HG02870 (cell line): Measurements from ENCODE around the gene PTPRE.

Source experiments
- ATAC-seq: cut with Tn5 transposase; IDR thresholded peaks from one replicate; pipeline ENCODE4 v1.9.1; 2021; ENCODE audit warnings: mild to moderate bottlenecking, moderate library complexity; ENCODE audit not compliant: unreplicated experiment

The PTPRE gene

GRCh38 chr10:127949831-127950230 lies 42.9 kb downstream of the PTPRE start:
- ATAC-seq, result no peak

DNA sequence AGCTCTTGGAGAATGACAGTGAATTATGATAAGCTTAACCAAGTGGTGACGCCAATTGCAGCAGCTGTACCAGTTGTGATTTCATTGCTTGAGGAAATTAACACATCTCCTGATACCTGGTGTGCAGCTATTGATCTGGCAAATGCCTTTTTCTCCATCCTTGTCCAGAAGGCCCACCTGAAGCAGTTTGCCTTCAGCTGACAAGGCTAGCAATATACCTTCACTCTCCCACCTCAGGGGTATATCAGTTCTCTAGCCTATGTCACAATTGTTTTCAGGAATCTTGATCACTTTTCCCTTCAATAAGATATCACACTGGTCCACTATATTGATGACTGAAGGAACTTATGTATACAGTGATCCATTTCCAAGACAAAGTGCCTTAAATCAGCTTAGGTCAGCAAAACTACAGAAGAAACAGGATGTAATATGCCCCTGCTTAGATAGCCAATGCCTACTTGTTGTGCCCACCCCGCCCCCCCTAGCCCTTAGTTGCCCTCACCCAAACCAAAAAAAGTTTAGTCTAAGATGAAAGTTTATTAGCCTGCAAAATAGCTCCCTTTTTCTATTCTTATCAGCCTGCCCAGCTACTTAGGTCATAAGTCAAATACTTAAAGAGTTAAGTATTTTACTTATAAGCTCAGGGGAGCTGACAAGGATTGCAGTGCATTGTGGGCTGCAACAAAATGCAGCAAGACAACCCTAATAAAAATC lies 45.1 kb downstream of the PTPRE start:
- ATAC-seq, result no peak

- no peak for ATAC-seq
Measured at GRCh38 chr10:127952575-127952869, 45.6 kb downstream of the PTPRE start.

- ATAC-seq, result no peak
Measured at GRCh38 chr10:127952918-127953317, 46.0 kb downstream of the PTPRE start.

- ATAC-seq, result no peak
Measured at GRCh38 chr10:127953876-127954275, 47.0 kb downstream of the PTPRE start.

DNA sequence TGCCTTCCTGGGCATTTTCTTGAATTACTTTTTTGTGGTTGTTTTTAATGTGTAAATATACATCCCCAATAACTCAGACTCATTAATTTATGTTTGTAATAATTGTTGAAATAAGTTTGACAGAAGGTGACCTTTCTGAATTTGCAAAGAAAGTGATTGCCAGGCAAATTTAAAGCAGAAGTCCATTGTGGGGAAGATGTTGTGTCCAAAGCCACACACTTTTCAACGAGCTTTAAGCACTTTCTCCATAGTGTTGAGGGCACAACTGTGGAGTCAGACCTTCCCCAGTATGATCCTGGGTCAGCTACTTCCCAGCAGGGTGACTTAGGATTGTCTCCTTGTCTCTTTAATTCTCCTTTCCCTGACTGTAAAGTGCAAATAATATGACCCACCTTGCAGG lies 52.5 kb downstream of the PTPRE start:
- ATAC-seq, result no peak

- ATAC-seq, result no peak
Measured at GRCh38 chr10:127961071-127961470, 54.2 kb downstream of the PTPRE start.

GRCh38 chr10:127962205-127962604 lies 55.3 kb downstream of the PTPRE start:
- ATAC-seq, result no peak

GRCh38 chr10:127963136-127963535 lies 56.2 kb downstream of the PTPRE start:
- ATAC-seq, result no peak

DNA sequence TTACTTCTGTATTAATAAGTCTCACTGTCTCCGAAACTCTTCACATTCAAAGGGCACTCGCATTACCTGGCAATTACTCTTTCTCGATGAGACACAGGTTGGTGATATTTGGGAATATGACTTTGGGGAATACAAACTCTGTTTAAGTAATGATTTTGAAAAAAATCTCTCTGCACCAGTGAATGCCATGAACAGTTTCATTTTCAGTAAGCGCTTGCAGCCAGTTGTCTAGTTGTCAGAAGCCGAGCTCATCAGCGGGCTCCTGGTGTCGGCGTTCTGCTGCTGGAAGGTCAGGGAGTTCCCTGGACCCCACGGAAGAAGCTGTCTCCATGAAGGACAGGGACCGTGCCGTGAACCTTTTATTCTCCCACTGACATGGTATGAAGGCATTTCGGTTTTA lies 57.7 kb downstream of the PTPRE start:
- ATAC-seq, result no peak

DNA sequence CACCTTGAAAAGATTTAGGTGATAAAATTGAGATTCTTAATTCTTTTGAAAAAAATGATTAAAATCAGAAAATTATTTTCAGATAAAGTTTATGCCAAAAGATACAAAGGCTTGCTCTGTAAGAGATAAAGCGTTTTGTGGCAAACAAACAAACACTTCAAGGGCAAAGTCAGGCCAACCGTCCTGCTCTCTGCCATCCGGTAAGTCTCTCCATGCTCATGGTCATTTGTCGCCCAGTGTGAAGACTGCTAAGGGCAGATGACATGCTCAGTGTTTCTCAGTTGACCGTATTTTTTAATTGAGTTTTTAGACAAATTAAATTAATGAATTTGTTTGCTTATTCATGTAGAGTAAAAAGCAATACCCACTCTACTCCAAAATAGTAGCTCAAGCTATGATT lies 60.0 kb downstream of the PTPRE start:
- no peak for ATAC-seq

- ATAC-seq, result no peak
Measured at GRCh38 chr10:127968027-127968441, 61.1 kb downstream of the PTPRE start.

- no peak for ATAC-seq
Measured at GRCh38 chr10:127968659-127969058, 61.8 kb downstream of the PTPRE start.

DNA sequence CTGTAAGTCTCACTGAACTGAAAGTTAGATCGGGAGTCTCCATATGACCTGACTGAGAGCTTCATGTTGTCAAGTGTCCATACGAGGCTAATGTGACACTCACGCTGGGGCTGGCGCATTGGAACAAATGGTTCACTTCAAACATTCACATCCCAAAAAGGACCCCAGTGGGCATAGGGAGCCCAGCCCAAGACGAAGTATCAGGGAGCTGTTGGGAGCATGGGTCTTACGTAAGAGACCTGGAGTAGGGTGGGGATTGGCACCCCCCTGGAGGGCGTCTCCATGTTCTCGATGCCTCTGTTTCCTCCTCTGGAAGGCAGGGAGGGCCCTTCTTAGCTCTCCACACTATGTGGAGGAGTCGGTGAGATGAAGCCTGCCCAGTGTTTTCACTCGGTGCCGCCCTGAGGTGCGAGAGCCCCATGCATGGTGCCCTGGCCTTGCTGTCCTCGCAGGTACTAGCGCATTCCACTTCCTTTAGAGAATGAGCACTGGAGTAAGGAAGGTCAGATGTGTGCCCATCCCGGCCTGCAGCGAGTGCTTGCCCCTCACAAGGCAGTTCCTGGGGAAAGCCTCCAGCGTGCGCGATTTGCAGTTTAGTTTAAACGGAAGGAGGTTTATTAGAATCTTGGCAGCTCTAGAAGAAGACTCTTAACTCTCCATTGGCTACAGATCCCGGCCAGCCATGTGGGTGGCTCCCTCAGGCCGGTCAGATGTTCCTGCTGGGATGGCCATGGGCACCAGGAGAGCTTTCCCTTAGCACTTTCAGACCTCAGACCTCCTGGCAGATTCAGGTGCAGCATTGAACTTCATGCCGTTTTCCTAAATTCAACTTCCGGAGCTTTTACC lies 64.4 kb downstream of the PTPRE start:
- ATAC-seq, result no peak

DNA sequence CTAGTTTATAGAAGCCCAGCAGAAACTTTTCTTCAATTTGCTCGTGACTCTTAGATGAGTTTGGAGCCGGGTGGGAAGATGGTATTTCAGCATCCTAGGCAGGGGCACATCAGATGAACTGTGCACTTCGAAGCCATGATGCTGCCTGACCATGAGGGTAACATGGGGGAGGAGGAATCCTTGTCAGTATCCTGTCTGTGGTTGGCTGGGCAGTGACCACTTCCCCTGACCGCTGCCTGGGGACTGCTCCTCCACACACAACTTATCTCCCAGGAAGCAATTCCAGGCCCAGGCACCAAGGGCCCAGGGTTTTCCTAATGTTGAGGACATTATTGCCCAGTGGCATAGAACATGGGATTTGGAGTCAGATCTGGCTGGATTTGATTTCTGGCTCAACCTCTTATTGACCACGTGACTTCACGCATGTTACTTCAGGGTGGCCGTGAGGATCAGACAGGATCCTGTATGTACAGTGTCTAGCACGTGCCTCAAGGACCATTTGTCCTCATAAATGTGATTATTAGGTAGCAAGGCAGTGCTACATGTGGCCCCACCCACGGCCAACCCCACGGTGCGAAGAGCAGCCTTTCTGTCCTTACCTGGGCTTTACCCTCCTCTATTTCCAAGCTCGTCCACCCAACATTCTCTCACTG lies 65.2 kb downstream of the PTPRE start:
- ATAC-seq, result no peak

- ATAC-seq, result no peak
Measured at GRCh38 chr10:127972751-127973357, 66.0 kb downstream of the PTPRE start.

DNA sequence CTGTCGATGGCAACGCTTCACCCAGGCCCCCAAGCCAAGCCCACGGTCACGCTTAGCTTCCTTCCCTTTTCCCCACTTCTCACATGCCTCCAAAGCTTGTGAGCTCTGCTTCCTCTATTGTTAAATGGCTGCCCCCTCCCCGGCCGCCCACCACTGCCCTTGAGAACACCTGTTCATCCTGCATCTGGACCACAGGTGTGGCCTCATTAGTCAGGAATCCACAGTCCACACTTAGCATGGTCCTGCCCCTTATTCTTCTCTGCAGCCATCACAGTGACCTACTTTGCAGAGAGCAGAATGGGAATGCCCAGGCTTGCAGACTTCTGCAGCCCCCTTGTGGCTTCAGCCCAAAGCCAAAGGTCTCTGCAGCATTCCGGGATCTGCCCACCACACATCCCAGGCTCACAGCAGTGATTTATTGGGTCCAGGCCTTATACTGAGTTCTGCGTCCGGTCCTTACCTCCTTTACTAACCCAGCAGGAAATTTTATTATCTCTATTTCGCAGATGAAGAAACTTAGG lies 66.9 kb downstream of the PTPRE start:
- no peak for ATAC-seq

- ATAC-seq, result no peak
Measured at GRCh38 chr10:127974911-127975310, 68.0 kb downstream of the PTPRE start.

- ATAC-seq, result no peak
Measured at GRCh38 chr10:127976286-127976685, 69.4 kb downstream of the PTPRE start.

DNA sequence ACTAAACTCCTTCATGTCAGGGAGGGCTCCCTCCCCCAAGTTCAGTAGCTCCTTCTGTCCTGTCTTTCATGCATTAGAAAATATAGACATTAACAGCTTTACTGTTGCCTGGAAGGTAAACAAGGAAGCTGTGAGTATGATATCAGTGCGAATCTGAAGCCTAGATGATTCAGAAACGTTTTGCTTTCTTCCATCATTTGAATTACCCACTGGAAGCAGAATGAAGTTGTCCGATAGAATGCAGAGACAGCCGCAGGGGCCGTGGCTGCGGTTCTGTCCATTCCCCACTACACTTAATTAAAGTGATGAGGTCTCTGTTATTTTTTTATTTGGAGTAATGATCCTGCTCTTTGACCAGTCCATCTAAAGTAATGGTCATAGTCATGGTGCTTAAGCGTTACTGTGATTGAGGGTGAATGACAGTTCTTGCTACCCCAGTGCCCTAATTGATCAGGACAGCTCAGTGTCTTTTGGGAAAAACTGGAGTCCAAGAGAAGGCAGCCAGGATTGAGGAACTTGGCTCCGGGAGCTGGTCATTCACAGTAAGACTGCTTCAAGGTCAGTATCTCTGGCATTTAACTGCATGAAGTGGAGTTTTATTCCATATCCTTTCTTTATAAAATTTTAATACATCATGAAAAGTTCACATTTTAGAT lies 69.9 kb downstream of the PTPRE start:
- ATAC-seq, result no peak
